ENCODE data around the gene SUV39H1.
A peak's percentile ranks its signal among the peaks of the same experiment; 100 is the strongest.
"Not testable (repeated sequence)": the region's sequence is repeated elsewhere in the genome, so short reads cannot be mapped to it uniquely, and the experiment has no call there.

SUV39H1 gene

GRCh38 chrX:48668187-48668586 lies 28.3 kb upstream of the SUV39H1 start:
- H3K4me3 ChIP-seq (ENCODE audit: low read depth, low read length); H3K27ac ChIP-seq (ENCODE audit: low read depth, low read length); H3K27me3 ChIP-seq (ENCODE audit: control insufficient read depth, insufficient read depth, low read length); H3K4me1 ChIP-seq (ENCODE audit: control insufficient read depth, insufficient read depth, low read length); H3K36me3 ChIP-seq (ENCODE audit: control insufficient read depth, insufficient read depth, low read length); H3K9me3 ChIP-seq (ENCODE audit: control insufficient read depth, insufficient read depth, low read depth, low read length); H3K9ac ChIP-seq (ENCODE audit: low read length): not testable (repeated sequence)

DNA sequence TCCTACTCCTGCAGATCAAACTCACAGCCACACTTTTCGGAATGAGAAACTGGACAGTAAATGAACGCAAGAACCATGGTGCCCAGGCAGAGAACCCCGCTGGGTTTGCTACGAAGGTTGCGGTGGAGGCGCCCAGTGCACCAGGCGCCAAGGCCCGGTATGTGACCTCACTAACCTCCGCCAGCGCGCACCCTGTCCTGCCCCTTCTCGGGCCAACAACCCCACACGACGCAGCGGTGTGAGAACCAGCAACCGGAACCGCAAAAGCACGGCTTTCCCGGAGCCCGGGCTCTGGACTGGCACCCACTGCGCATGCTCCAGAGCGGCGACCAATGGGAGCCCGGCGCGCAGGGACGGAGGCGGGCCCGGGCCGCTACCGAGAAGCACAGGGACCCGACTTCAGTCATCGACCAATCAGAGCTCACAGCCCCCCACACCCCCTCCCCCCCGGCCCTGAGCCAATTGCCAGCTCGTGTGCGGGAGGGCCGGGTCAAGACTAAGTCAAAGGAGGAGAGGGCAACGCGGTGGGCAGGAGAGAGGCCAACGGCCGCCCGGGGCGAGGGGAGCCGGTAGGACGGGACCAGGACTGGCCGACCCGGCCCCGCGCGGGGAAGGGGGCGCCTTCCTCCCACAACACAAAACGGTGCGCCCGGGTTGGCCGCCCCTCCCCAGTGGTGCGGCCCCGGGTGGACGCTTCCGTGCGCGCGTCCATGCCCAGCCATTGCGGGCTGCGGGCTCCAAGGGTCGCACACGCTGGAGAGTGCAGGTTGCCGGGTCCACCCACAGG lies 20.2 kb upstream of the SUV39H1 start:
- Histone ChIP-seq H3K27me3 (ENCODE audit: control insufficient read depth, insufficient read depth, low read length) (no peaks in the 10 kb centered on the region), H3K9ac (ENCODE audit: low read length) (peak overlapping the region; percentile 82), H3K9me3 (ENCODE audit: control insufficient read depth, insufficient read depth, low read depth, low read length) (peaks cover 6% of the 10 kb centered on the region; the same call in 1 of the 2 replicates), H3K4me1 (ENCODE audit: control insufficient read depth, insufficient read depth, low read length) (no peaks in the 10 kb centered on the region), H3K36me3 (ENCODE audit: control insufficient read depth, insufficient read depth, low read length) (no peaks in the 10 kb centered on the region), H3K4me3 (ENCODE audit: low read depth, low read length) (peak overlapping the region; percentile 96), H3K27ac (ENCODE audit: low read depth, low read length) (peak overlapping the region; percentile 55; the same call in 1 of the 2 replicates)

DNA sequence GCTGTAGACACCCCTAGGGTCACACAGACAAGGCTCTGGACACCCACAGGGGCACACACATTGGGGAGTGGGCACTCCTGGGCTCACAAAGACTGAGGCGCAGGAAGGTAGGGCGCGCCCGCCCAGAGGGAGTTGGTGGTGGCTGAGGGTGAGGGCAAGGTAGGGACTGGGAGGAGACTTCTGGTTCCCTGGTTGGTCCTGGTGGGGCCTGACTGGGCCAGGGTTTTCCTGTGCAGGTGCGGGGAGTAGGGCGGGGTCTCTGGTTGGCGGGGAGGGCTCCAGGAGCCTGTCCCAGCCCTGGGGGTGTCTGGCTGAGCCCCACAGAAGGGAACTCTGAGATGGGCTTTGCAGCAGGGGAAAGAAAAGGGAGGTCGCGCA lies 19.7 kb upstream of the SUV39H1 start:
- no peaks in the 10 kb centered on the region for H3K27me3 ChIP-seq (ENCODE audit: control insufficient read depth, insufficient read depth, low read length)
- H3K27ac ChIP-seq (ENCODE audit: low read depth, low read length): peak overlapping the region; percentile 55; the same call in 1 of the 2 replicates
- H3K9me3 ChIP-seq (ENCODE audit: control insufficient read depth, insufficient read depth, low read depth, low read length): peaks cover 9% of the 10 kb centered on the region; the same call in 1 of the 2 replicates
- H3K4me3 ChIP-seq (ENCODE audit: low read depth, low read length): peak overlapping the region; percentile 96
- H3K4me1 ChIP-seq (ENCODE audit: control insufficient read depth, insufficient read depth, low read length): no peaks in the 10 kb centered on the region
- peak overlapping the region; percentile 82 for H3K9ac ChIP-seq (ENCODE audit: low read length)
- H3K36me3 ChIP-seq (ENCODE audit: control insufficient read depth, insufficient read depth, low read length): no peaks in the 10 kb centered on the region

- Histone ChIP-seq H3K4me1 (ENCODE audit: control insufficient read depth, insufficient read depth, low read length) (no peaks in the 10 kb centered on the region), H3K36me3 (ENCODE audit: control insufficient read depth, insufficient read depth, low read length) (no peaks in the 10 kb centered on the region), H3K4me3 (ENCODE audit: low read depth, low read length) (peak overlapping the region; percentile 96)
Observed at GRCh38 chrX:48677516-48677915, 19.0 kb upstream of the SUV39H1 start.

DNA sequence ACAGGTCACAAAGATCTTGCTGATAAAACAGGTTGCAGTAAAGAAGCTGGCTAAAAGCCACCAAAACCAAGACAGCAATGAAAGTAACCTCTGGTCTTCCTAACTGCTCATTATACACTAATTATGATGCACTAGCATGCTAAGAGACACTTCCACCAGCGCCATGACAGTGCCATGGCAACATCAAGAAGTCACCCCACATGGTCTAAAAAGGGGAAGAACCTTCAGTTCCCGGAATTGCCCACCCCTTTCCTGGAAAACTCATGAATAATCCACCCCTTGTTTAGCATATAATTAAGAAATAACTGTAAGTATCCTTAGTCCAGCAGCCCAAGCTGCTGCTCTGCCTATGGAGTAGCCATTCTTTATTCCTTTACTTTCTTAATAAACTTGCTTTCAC lies 16.1 kb upstream of the SUV39H1 start:
- not testable (repeated sequence) for H3K9ac ChIP-seq (ENCODE audit: low read length); H3K4me1 ChIP-seq (ENCODE audit: control insufficient read depth, insufficient read depth, low read length); H3K4me3 ChIP-seq (ENCODE audit: low read depth, low read length); H3K36me3 ChIP-seq (ENCODE audit: control insufficient read depth, insufficient read depth, low read length); H3K27me3 ChIP-seq (ENCODE audit: control insufficient read depth, insufficient read depth, low read length); H3K27ac ChIP-seq (ENCODE audit: low read depth, low read length)
- H3K9me3 ChIP-seq (ENCODE audit: control insufficient read depth, insufficient read depth, low read depth, low read length): peaks cover 21% of the 10 kb centered on the region; the same call in 1 of the 2 replicates

More at GRCh38 chrX:48677516-48677915, 19.0 kb upstream of the SUV39H1 start:
- Histone ChIP-seq H3K9ac (ENCODE audit: low read length) (no peak overlapping the region), H3K27ac (ENCODE audit: low read depth, low read length) (no peak overlapping the region), H3K27me3 (ENCODE audit: control insufficient read depth, insufficient read depth, low read length) (no peaks in the 10 kb centered on the region), H3K9me3 (ENCODE audit: control insufficient read depth, insufficient read depth, low read depth, low read length) (peaks cover 9% of the 10 kb centered on the region; the same call in 1 of the 2 replicates)

- H3K9ac ChIP-seq (ENCODE audit: low read length); H3K4me1 ChIP-seq (ENCODE audit: control insufficient read depth, insufficient read depth, low read length); H3K27ac ChIP-seq (ENCODE audit: low read depth, low read length); H3K4me3 ChIP-seq (ENCODE audit: low read depth, low read length); H3K27me3 ChIP-seq (ENCODE audit: control insufficient read depth, insufficient read depth, low read length); H3K36me3 ChIP-seq (ENCODE audit: control insufficient read depth, insufficient read depth, low read length): not testable (repeated sequence)
- H3K9me3 ChIP-seq (ENCODE audit: control insufficient read depth, insufficient read depth, low read depth, low read length): peaks cover 24% of the 10 kb centered on the region; the same call in 1 of the 2 replicates
Observed at GRCh38 chrX:48680925-48681324, 15.6 kb upstream of the SUV39H1 start.

DNA sequence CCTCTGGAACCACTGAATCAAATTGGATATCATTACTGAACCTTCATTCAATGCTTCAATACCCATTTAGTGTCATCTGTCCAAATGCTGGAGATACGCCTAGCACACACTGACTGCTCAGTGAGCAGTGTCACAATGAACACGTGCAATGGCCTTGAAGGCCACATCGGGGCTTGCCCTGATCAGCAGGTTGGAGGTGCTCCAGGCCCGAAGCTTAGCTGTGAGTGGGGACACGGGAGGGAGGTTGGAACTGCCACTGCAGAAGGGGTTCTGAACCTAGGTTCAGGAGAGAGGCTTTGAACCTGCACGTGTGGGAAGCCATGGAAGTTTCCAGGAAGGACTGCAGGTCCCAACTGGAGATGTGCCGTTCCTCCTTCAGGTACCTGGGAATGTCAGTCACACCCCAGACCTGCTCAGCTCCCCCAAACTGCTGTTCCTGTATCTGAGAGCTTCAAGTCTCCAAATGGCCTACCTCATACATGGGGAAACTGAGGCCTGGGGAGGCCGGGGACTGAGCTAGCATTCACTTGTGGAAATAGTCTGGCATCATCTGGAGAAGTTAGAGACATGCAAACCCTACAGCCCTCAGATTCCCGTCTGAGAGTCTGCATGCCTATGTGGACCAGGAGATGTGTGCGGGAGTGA lies 14.9 kb upstream of the SUV39H1 start:
- H3K4me3 ChIP-seq (ENCODE audit: low read depth, low read length): no peak overlapping the region
- no peaks in the 10 kb centered on the region for H3K27me3 ChIP-seq (ENCODE audit: control insufficient read depth, insufficient read depth, low read length)
- no peaks in the 10 kb centered on the region for H3K4me1 ChIP-seq (ENCODE audit: control insufficient read depth, insufficient read depth, low read length)
- H3K27ac ChIP-seq (ENCODE audit: low read depth, low read length): no peak overlapping the region
- H3K9ac ChIP-seq (ENCODE audit: low read length): no peak overlapping the region
- no peaks in the 10 kb centered on the region for H3K36me3 ChIP-seq (ENCODE audit: control insufficient read depth, insufficient read depth, low read length)
- peaks cover 25% of the 10 kb centered on the region; the same call in 1 of the 2 replicates for H3K9me3 ChIP-seq (ENCODE audit: control insufficient read depth, insufficient read depth, low read depth, low read length)

GRCh38 chrX:48682795-48683194 lies 13.7 kb upstream of the SUV39H1 start:
- not testable (repeated sequence) for H3K9ac ChIP-seq (ENCODE audit: low read length); H3K27me3 ChIP-seq (ENCODE audit: control insufficient read depth, insufficient read depth, low read length); H3K4me1 ChIP-seq (ENCODE audit: control insufficient read depth, insufficient read depth, low read length); H3K27ac ChIP-seq (ENCODE audit: low read depth, low read length); H3K36me3 ChIP-seq (ENCODE audit: control insufficient read depth, insufficient read depth, low read length); H3K4me3 ChIP-seq (ENCODE audit: low read depth, low read length)
- H3K9me3 ChIP-seq (ENCODE audit: control insufficient read depth, insufficient read depth, low read depth, low read length): peaks cover 33% of the 10 kb centered on the region; the same call in 1 of the 2 replicates

DNA sequence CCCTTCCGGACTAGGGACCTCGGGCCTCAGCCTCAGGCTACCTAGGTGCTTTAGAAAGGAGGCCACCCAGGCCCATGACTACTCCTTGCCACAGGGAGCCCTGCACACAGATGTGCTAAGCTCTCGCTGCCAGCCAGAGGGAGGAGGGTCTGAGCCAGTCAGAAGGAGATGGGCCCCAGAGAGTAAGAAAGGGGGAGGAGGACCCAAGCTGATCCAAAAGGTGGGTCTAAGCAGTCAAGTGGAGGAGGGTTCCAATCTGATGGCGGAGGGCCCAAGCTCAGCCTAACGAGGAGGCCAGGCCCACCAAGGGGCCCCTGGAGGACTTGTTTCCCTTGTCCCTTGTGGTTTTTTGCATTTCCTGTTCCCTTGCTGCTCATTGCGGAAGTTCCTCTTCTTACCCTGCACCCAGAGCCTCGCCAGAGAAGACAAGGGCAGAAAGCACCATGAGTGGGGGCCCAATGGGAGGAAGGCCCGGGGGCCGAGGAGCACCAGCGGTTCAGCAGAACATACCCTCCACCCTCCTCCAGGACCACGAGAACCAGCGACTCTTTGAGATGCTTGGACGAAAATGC lies 13.0 kb upstream of the SUV39H1 start, which contains the start of gene WAS:
Gene WAS (plus strand): TSS at position 389 of the 572 bp plus-strand sequence. CDS start 55 bp downstream, at position 444.
- Histone ChIP-seq H3K4me1 (ENCODE audit: control insufficient read depth, insufficient read depth, low read length) (no peaks in the 10 kb centered on the region), H3K4me3 (ENCODE audit: low read depth, low read length) (no peak within 1 kb of the TSS), H3K36me3 (ENCODE audit: control insufficient read depth, insufficient read depth, low read length) (no peaks in the 10 kb centered on the region), H3K9ac (ENCODE audit: low read length) (no peak within 1 kb of the TSS), H3K27me3 (ENCODE audit: control insufficient read depth, insufficient read depth, low read length) (no peaks in the 10 kb centered on the region; the same call in 1 of the 2 replicates), H3K27ac (ENCODE audit: low read depth, low read length) (no peak within 1 kb of the TSS), H3K9me3 (ENCODE audit: control insufficient read depth, insufficient read depth, low read depth, low read length) (peaks cover 31% of the 10 kb centered on the region; the same call in 1 of the 2 replicates)

- no peak overlapping the region for H3K9ac ChIP-seq (ENCODE audit: low read length)
- H3K36me3 ChIP-seq (ENCODE audit: control insufficient read depth, insufficient read depth, low read length): no peaks in the 10 kb centered on the region
- H3K27me3 ChIP-seq (ENCODE audit: control insufficient read depth, insufficient read depth, low read length): no peaks in the 10 kb centered on the region; the same call in 1 of the 2 replicates
- H3K4me1 ChIP-seq (ENCODE audit: control insufficient read depth, insufficient read depth, low read length): no peaks in the 10 kb centered on the region
- H3K4me3 ChIP-seq (ENCODE audit: low read depth, low read length): no peak overlapping the region
- H3K27ac ChIP-seq (ENCODE audit: low read depth, low read length): no peak overlapping the region
- peaks cover 31% of the 10 kb centered on the region; the same call in 1 of the 2 replicates for H3K9me3 ChIP-seq (ENCODE audit: control insufficient read depth, insufficient read depth, low read depth, low read length)
Observed at GRCh38 chrX:48684134-48684533, 12.4 kb upstream of the SUV39H1 start.

GRCh38 chrX:48685416-48685815 lies 11.1 kb upstream of the SUV39H1 start:
- no peak overlapping the region for H3K9ac ChIP-seq (ENCODE audit: low read length)
- H3K4me1 ChIP-seq (ENCODE audit: control insufficient read depth, insufficient read depth, low read length): no peaks in the 10 kb centered on the region
- no peaks in the 10 kb centered on the region for H3K36me3 ChIP-seq (ENCODE audit: control insufficient read depth, insufficient read depth, low read length)
- H3K9me3 ChIP-seq (ENCODE audit: control insufficient read depth, insufficient read depth, low read depth, low read length): peaks cover 31% of the 10 kb centered on the region; the same call in 1 of the 2 replicates
- H3K4me3 ChIP-seq (ENCODE audit: low read depth, low read length): no peak overlapping the region
- H3K27me3 ChIP-seq (ENCODE audit: control insufficient read depth, insufficient read depth, low read length): no peaks in the 10 kb centered on the region; the same call in 1 of the 2 replicates
- H3K27ac ChIP-seq (ENCODE audit: low read depth, low read length): no peak overlapping the region

Measured in HUES6 (cell line).